LNCaP clone FGC (cell line): Measurements from ENCODE around the gene RACGAP1.

Experiments used
- DNase-seq: peaks from one replicate; pipeline ENCODE4 v3.0.0-alpha.2; 2011; ENCODE audit warnings: low read depth
- H3K4me3 ChIP-seq: 2 replicates; pipeline ENCODE4 v1.5.1; 2011; ENCODE audit warnings: mild to moderate bottlenecking, low read depth, low read length, control low read depth
- CTCF ChIP-seq: IDR thresholded peaks from 2 replicates; pipeline ENCODE4 v1.5.1; 2012; ENCODE audit warnings: mild to moderate bottlenecking; ENCODE audit not compliant: control insufficient read depth, insufficient read depth; ENCODE audit errors: extremely low read depth

Gene RACGAP1

GRCh38 chr12:50018154-50018553 is 7.1 kb downstream of the RACGAP1 start:
- H3K4me3 ChIP-seq = no peak overlapping the region
- no peak for TF ChIP-seq CTCF
- no peak for DNase-seq

GRCh38 chr12:50017641-50018040 is 7.7 kb downstream of the RACGAP1 start:
- no peak for TF ChIP-seq CTCF
- no peak for DNase-seq
- H3K4me3 ChIP-seq = no peak overlapping the region

- DNase-seq = peak; percentile 8
- H3K4me3 ChIP-seq = no peak overlapping the region
- TF ChIP-seq CTCF = 0 out of 2 replicates have a peak, but pooled peaks have one; percentile 2
Observed at GRCh38 chr12:50016501-50017475, 8.5 kb downstream of the RACGAP1 start.

GRCh38 chr12:50014342-50014741 is 11.0 kb downstream of the RACGAP1 start:
- H3K4me3 ChIP-seq = no peak overlapping the region
- no peak for DNase-seq
- TF ChIP-seq CTCF = no peak

GRCh38 chr12:50013361-50014147 is 11.7 kb downstream of the RACGAP1 start:
- no peak overlapping the region for H3K4me3 ChIP-seq
- no peak for DNase-seq
- no peak for TF ChIP-seq CTCF

GRCh38 chr12:50006754-50007442 is 18.4 kb downstream of the RACGAP1 start:
- DNase-seq = peak; percentile 38
- H3K4me3 ChIP-seq = no peak overlapping the region
- no peak for TF ChIP-seq CTCF
